ENCODE measurements around the gene FAM156B.
"Not testable (repeated sequence)": the region's sequence is repeated elsewhere in the genome, so short reads cannot be mapped to it uniquely, and the experiment has no call there.

Gene FAM156B, protein sequence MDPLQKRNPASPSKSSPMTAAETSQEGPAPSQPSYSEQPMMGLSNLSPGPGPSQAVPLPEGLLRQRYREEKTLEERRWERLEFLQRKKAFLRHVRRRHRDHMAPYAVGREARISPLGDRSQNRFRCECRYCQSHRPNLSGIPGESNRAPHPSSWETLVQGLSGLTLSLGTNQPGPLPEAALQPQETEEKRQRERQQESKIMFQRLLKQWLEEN

GRCh38 chrX:52896855-52897709, at the start of gene FAM156B:
Gene FAM156B, plus strand, starts transcription at chrX:52897330. Its CDS starts 9,896 bp downstream, at chrX:52907226.
- not testable (repeated sequence) for DNase-seq

- DNase-seq: no peak
These were observed 44.8 kb upstream of the FAM156B start for GRCh38 chrX:52852110-52852860.

- not testable (repeated sequence) for DNase-seq
These were observed 40.1 kb upstream of the FAM156B start for GRCh38 chrX:52856991-52857525.

DNA sequence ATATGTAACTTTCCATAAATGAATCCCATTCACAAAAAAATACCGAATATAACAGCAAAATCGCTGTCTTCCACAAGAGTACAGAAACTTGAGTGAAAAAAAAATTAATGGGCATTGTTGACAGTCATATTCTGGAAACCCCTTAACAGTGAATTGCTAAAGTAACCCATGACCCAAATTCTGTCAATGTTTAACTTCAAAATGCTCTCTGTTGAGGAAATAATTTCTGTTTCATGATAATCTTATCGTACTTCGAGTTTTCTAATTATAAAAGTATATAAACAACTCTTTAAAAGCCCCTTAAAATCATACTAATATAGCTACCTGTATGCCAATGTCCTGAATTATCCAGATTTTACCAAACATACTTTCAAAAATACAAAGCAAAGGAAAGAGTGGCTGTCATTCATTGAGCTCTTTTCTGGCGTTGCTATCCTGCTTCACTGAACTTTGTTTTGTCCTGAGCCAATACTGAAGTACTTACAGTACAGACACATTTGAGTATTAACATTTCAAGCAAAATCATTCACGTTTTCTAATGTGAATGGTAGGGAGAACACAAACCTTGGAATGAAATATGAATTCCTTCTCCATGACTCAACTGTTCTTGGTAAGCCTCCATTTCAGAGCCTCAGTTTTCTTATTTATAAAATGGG, 31.7 kb upstream of the FAM156B start:
- DNase-seq: no peak

GRCh38 chrX:52867610-52868348, 29.4 kb upstream of the FAM156B start, which contains the start of gene XAGE3:
Gene XAGE3, minus strand, starts transcription at chrX:52868083. Its CDS starts 950 bp downstream, at chrX:52867133.
- DNase-seq: no peak

DNA sequence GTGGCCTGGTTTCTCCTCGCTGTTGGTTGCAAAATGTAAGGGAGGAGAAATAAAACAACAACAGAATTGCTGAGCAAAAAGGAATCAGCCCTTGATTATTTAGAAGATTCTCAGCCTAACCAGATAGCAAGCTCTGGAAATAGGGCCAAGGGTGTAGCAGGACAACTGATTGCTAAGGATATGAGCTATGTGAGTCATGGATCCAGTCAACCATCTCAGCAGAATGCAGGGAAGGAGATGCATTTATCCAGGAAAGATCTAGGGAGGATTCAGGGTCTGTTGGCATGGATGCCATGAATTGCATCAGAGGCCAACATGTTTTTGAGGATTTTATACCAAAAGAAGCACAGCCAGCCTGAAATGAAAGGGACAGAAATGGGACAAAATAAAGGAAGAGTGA, 27.1 kb upstream of the FAM156B start:
- no peak for DNase-seq

DNA sequence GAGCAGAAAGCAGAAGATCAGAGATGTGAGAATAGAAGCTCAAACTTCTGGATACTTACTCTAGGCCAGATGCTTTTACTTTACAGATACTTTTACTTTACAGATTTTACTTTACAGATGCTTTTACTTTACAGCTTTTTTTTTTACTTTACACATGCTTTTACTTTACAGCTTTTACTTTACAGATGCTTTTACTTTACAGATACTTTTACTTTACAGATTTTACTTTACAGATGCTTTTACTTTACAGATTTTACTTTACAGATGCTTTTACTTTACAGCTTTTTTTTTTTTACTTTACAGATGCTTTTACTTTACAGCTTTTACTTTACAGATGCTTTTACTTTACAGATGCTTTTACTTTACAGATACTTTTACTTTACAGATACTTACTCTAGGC, 23.3 kb upstream of the FAM156B start:
- not testable (repeated sequence) for DNase-seq

GRCh38 chrX:52874661-52875060, 22.5 kb upstream of the FAM156B start:
- DNase-seq: no peak

- DNase-seq: not testable (repeated sequence)
These were observed 21.7 kb upstream of the FAM156B start for GRCh38 chrX:52875436-52875835.

DNA sequence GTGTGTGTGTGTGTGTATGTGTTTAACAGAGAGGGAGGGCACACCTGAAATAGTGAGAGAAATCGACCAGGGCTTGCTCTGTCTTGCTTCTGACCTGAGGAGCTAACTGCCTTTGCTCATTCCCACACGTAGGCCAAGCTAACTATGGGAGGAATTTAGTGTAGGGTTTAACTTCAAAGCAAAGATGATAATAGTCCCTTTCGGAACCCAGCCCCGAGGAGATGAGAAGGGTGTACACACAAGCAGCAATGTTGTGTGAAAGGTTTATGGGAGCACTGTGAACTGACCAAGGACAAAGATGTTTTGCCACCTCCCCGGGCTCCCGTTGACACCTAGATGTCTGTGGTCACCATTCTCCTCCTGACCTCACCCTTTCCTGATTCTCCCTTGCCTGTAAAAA, 20.7 kb upstream of the FAM156B start:
- not testable (repeated sequence) for DNase-seq

- DNase-seq: not testable (repeated sequence)
These were observed 9.7 kb upstream of the FAM156B start for GRCh38 chrX:52887459-52887858.

DNA sequence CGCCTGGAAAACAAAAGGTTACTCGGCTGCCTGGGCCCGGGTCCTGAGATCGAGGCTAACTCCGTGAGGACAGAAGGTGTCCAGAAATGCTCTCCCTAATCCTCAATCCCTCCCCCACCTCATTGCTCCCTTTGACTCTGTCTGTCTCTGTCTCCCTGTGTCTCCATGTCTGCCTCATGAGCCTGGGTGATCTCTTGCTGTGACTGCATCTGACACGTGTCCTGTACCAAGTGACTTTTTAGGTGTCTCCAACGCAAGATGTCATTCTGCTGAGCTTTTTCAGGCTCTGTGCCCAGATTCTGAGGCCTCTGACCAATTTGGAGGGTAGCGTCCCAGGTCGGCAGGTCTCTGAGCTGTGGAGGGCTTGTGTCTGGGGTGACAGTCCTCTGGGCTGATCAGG, 9.0 kb upstream of the FAM156B start:
- not testable (repeated sequence) for DNase-seq

GRCh38 chrX:52896438-52896837, 692 bp upstream of the FAM156B start:
- DNase-seq: not testable (repeated sequence)

GRCh38 chrX:52905531-52905930, 8.4 kb downstream of the FAM156B start:
- DNase-seq: not testable (repeated sequence)

DNA sequence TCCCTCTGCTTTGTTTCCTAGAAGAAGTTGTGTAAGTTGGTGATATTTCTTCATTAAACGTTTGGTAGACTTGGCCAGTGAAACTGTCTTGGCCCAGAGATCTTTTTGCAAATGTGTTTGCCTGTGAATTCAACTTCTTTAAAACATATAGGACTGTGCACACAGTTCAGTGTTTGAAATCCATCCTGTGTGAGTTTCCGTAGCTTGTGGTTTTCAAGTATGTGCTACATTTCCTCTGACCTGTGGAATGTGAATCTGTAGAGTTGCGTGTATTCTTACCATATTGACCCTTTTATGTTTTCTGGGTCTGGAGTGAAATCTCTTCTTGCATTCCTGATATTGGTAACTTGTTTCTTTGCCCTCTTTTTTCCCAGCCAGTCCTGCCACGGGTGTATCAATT, 8.9 kb downstream of the FAM156B start:
- not testable (repeated sequence) for DNase-seq

- DNase-seq: not testable (repeated sequence)
These were observed 10.0 kb downstream of the FAM156B start for GRCh38 chrX:52907137-52907536.

DNA sequence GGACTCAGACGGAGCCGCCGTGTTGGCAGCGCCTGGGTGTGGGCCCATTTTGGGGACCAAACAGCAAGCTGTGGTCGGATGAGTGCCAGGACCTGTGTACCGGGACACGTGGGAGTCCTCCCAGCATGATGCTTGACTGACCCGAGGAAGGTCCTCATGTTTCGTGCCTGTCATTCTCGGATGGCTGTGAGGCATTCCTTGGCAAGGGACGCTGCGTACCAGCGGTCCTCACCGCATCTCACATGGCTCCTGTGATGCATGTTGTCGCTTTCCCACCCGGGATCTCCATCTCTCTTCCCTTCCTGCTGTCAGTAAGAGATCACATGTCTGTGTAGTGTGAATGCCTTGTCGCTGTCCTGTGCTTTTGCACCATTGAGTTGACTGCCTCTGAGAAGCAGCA, 10.8 kb downstream of the FAM156B start:
- not testable (repeated sequence) for DNase-seq

- DNase-seq: not testable (repeated sequence)
These were observed 12.3 kb downstream of the FAM156B start for GRCh38 chrX:52909313-52909969.

DNA sequence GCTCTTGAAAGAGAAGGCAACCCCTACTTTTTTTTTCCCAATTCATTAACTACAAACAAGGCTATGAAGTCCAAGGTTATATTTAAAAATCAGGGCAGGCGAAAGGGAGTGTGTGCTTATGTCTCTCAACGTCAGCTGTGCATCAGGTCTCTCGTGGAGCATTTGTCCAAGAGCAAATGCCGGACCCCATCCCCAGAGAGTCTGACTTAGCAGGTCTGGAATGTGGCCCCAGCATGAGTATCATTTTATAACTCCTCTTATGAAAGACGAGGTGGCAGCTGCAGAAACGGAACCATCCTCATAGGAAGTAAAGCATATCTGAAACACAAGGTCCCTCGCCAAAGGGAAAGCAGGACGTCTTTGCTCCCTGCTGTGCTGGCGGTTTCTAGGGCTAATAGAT, 16.6 kb downstream of the FAM156B start:
- DNase-seq: not testable (repeated sequence)

- DNase-seq: not testable (repeated sequence)
These were observed 17.6 kb downstream of the FAM156B start for GRCh38 chrX:52914704-52915103.

- DNase-seq: no peak
These were observed 26.7 kb downstream of the FAM156B start for GRCh38 chrX:52923781-52924241.

All from activated CD4-positive, alpha-beta T cell treated with anti-CD3 and anti-CD28 coated beads, Interleukin-2, amount 50 U/mL, for 48 hours (primary cell).